ENCODE results near the gene HAO2. TPM values are rescaled to one million over a fixed set of nuclear protein-coding genes. Genes with fewer than 3 reads are reported as not detected.

The HAO2 gene
- total RNA-seq, 2 donors from 2014 or later: not detected

DNA sequence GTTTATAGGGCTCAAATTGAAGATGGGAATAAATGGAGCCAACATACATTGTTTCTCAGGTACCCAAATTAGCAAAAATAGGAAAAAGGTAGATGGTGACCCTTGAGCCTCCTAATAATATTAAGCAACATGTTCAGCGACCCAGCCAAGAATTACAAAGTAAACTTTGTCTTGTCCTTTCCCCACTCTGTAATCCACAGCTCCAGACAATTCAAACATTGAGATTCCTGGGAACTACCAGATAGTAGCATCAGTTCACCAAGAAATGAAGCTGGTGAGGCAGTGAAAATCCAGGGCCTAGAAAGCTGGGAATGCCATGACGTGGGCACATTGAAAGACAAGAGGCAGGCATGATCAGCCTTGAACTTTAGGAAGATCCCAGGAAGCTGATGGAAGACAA, 11.7 kb downstream of the HAO2 start:
- DNase-seq (ENCODE audit: low spot score): no peak
- H3K4me1 ChIP-seq (ENCODE audit: control insufficient read depth in 1 of 2, low read depth in 2 of 2): no peaks in the 10 kb centered on the region
- no peaks in the 10 kb centered on the region for H3K27me3 ChIP-seq (replicated peaks; ENCODE audit: insufficient read depth)
- no peak overlapping the region for H3K4me3 ChIP-seq
- TF ChIP-seq, protein P1, sequence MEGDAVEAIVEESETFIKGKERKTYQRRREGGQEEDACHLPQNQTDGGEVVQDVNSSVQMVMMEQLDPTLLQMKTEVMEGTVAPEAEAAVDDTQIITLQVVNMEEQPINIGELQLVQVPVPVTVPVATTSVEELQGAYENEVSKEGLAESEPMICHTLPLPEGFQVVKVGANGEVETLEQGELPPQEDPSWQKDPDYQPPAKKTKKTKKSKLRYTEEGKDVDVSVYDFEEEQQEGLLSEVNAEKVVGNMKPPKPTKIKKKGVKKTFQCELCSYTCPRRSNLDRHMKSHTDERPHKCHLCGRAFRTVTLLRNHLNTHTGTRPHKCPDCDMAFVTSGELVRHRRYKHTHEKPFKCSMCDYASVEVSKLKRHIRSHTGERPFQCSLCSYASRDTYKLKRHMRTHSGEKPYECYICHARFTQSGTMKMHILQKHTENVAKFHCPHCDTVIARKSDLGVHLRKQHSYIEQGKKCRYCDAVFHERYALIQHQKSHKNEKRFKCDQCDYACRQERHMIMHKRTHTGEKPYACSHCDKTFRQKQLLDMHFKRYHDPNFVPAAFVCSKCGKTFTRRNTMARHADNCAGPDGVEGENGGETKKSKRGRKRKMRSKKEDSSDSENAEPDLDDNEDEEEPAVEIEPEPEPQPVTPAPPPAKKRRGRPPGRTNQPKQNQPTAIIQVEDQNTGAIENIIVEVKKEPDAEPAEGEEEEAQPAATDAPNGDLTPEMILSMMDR (IDR thresholded peaks at IDR 0.05): no peak
- no peak overlapping the region for H3K27ac ChIP-seq
- H3K9me3 ChIP-seq: no peaks in the 10 kb centered on the region
- H3K36me3 ChIP-seq: no peaks in the 10 kb centered on the region
- ATAC-seq (ENCODE audit: insufficient number of reproducible peaks, low FRiP score, low read depth): no peak

DNA sequence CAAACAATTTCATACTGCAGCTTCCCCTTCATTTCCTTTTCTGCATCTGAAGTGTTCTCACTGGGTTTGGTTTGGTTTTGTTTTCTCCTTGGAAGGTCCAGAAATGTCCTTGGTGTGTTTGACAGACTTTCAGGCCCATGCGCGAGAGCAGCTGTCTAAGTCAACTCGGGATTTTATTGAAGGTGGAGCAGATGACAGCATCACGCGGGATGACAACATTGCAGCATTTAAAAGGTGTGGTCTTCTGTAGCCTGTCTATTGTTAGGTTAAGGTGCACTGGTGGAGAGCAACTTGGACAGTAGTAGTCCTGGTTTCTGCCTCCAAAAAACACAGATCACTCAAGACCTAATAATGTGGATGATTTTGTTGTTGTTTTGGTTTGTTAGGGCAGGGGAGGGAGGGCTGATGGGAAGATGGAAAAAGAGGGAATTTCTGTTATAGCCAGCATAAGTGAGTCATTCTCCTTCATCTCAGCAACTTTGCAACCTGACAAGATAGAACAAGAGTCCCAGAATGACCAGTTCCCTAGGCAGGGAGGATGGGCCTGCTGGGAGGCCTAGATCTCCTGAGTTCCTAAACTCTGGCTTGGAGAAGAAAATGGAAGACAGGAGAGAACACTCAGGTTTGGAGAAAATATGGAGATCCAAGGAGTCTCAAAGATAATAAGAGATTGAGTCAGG, 12.5 kb downstream of the HAO2 start:
- ATAC-seq (ENCODE audit: insufficient number of reproducible peaks, low FRiP score, low read depth) (no peak), DNase-seq (ENCODE audit: low spot score) (no peak)
- TF ChIP-seq, protein P1 (IDR thresholded peaks at IDR 0.05): no peak
- Histone ChIP-seq H3K4me3 (no peak overlapping the region), H3K4me1 (ENCODE audit: control insufficient read depth in 1 of 2, low read depth in 2 of 2) (no peaks in the 10 kb centered on the region), H3K9me3 (no peaks in the 10 kb centered on the region), H3K27me3 (replicated peaks; ENCODE audit: insufficient read depth) (no peaks in the 10 kb centered on the region), H3K27ac (no peak overlapping the region), H3K36me3 (no peaks in the 10 kb centered on the region)

DNA sequence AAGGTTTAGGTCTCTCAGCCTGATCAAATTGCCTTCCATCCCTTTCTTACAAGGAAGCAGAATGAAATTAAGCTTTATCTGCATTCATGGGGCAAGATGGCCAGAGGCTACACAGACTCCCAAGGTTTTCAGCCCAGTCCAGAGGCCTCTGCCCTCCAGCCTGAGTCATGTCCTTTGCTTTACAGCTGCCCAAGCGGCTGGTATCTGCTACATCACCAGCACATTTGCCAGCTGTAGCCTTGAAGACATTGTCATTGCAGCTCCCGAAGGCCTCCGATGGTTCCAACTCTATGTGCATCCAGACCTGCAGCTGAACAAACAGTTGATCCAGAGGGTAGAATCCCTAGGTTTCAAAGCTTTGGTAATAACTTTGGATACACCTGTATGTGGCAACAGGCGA, 16.0 kb downstream of the HAO2 start:
- no peaks in the 10 kb centered on the region for H3K9me3 ChIP-seq
- H3K4me3 ChIP-seq: no peak overlapping the region
- ATAC-seq (ENCODE audit: insufficient number of reproducible peaks, low FRiP score, low read depth) (no peak), DNase-seq (ENCODE audit: low spot score) (no peak)
- no peaks in the 10 kb centered on the region for H3K36me3 ChIP-seq
- no peak overlapping the region for H3K27ac ChIP-seq
- H3K27me3 ChIP-seq (replicated peaks; ENCODE audit: insufficient read depth): no peaks in the 10 kb centered on the region
- TF ChIP-seq, protein P1 (IDR thresholded peaks at IDR 0.05): no peak
- no peaks in the 10 kb centered on the region for H3K4me1 ChIP-seq (ENCODE audit: control insufficient read depth in 1 of 2, low read depth in 2 of 2)

DNA sequence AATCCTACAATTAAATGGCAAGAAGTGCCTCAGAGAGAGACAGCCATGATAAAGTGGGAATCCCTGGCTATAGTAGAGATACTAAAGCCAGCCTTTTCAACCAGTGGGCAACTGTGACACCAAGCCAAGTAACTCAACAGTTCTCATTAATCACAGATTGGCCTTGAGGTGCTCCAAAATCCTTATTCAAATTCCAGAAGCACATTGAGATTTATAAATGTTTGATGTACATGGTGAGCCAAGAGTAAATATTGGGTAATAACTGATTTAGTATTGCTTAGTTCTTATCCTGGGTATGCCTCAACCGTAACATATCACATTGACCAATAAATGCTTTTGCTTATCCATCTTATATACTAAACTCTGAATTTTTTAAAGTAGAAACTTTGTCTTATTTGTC, 17.1 kb downstream of the HAO2 start:
- no peak for ATAC-seq (ENCODE audit: insufficient number of reproducible peaks, low FRiP score, low read depth)
- Histone ChIP-seq H3K4me3 (no peak overlapping the region), H3K9me3 (no peaks in the 10 kb centered on the region), H3K27ac (no peak overlapping the region), H3K36me3 (no peaks in the 10 kb centered on the region), H3K27me3 (replicated peaks; ENCODE audit: insufficient read depth) (no peaks in the 10 kb centered on the region), H3K4me1 (ENCODE audit: control insufficient read depth in 1 of 2, low read depth in 2 of 2) (no peaks in the 10 kb centered on the region)
- DNase-seq (ENCODE audit: low spot score): no peak
- TF ChIP-seq, protein P1 (IDR thresholded peaks at IDR 0.05): no peak

DNA sequence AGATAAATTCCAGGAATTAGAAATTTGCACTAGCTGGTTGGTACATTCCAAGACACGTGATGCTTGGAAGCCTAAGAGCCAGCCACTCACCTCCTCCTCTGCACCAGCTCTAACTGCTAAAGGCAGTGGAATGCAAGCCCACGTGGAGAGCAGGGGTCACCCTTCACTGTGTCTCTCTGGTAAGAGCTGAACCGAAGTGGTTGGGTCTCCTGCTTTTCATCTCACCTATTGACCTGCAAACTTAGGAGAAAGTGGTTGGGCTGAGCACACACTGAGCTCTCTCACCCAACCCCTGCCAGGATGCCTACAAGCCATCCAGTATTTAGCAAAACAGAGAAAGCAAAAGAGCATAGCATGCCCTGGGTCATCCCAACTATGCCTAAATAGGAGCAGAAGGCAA, 19.3 kb downstream of the HAO2 start:
- H3K27ac ChIP-seq: no peak overlapping the region
- ATAC-seq (ENCODE audit: insufficient number of reproducible peaks, low FRiP score, low read depth) (no peak), DNase-seq (ENCODE audit: low spot score) (no peak)
- TF ChIP-seq, protein P1 (IDR thresholded peaks at IDR 0.05): no peak
- no peaks in the 10 kb centered on the region for H3K9me3 ChIP-seq
- no peaks in the 10 kb centered on the region for H3K27me3 ChIP-seq (replicated peaks; ENCODE audit: insufficient read depth)
- no peak overlapping the region for H3K4me3 ChIP-seq
- no peaks in the 10 kb centered on the region for H3K36me3 ChIP-seq
- no peaks in the 10 kb centered on the region for H3K4me1 ChIP-seq (ENCODE audit: control insufficient read depth in 1 of 2, low read depth in 2 of 2)
